Measurements from ENCODE around the gene PPP6R2.

The PPP6R2 gene

DNA sequence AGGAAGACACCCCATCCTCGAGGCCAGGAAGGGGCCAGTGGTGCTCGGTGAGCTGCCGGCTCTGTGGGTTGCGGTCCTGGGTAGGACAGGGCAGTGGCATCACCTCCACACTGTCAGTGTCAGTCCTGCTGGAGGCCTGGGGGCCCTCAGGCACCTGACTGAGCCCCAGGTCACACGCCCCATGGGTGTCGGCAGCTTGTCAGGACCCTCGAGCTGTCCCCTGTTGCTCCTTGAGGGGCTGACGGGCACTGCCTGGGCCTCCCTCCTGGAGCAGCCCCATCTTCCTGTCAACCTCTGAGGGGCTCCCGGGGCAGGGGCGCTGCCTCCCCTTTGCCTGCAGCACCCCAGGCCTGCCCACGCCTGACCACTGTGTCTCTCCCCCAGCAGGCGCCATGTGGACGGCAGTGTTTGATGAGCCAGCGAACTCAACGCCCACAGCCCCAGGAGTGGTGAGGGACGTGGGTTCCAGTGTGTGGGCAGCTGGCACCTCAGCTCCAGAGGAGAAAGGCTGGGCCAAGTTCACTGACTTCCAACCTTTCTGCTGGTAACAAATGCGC is 96.3 kb downstream of the PPP6R2 start:
- H3K4me1 ChIP-seq (ENCODE audit: control extremely low read depth in 1 of 4, control insufficient read depth in 4 of 4, insufficient read depth in 4 of 4, low read length in 3 of 4): no peaks in the 10 kb centered on the region
- H3K27me3 ChIP-seq (replicated peaks in 2 of 5; ENCODE audit: control insufficient read depth in 4 of 5, insufficient read depth in 5 of 5, low read length in 4 of 5): no peaks in the 10 kb centered on the region
- H3K4me3 ChIP-seq (ENCODE audit: control insufficient read depth in 1 of 7, extremely low read depth in 1 of 7, insufficient read depth in 4 of 7, low read depth in 2 of 7, low read length in 6 of 7): no peak overlapping the region
- no peak for DNase-seq
- no peak overlapping the region for H3K27ac ChIP-seq (ENCODE audit: insufficient read depth in 1 of 2, low read depth in 1 of 2, low read length in 2 of 2, poor library complexity in 1 of 2, severe bottlenecking in 2 of 2)
- POLR2A ChIA-PET: no interaction called here
- CTCF ChIA-PET: interaction anchor here (1.0 to 1.4 kb wide), 5 partner anchors 11 to 52 kb away, joined by 3 to 7 read pairs (median 3); no protein-coding TSS in a partner anchor
- 95% methylated on average over 15 of the region's 17 CpGs for WGBS (ENCODE audit: insufficient coverage)
- H3K36me3 ChIP-seq (ENCODE audit: control insufficient read depth in 4 of 4, insufficient read depth in 4 of 4, low read length in 3 of 4): peaks cover 4 to 87% (median 55%) of the 10 kb centered on the region in 4 experiments
- H3K9me3 ChIP-seq (ENCODE audit: control extremely low read depth in 1 of 5, control insufficient read depth in 4 of 5, insufficient read depth in 2 of 5, low read depth in 1 of 5, low read length in 4 of 5): no peaks in the 10 kb centered on the region

DNA sequence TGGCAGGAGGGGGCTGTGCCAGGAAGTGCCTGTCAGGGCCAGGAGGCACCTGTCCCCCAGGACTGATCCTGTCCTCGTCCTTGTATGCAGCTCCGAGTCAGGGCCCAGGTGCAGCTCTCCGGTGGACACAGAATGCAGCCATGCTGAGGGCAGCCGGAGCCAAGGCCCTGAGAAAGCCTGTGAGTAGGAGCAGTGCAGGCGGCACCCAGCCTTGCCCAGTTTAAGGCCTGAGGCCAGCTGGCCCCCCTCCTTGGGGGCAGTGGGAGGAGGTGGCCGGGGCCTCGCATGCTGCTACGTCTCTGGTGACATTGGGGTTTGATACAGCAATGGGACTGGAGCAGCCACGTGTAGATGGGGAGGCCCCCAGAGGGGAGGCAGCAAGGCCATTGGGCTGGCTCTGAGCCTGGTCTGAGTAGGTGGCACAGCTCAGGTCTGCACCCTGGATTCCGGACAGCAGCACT is 96.8 kb downstream of the PPP6R2 start:
- no peak for DNase-seq
- no peaks in the 10 kb centered on the region for H3K27me3 ChIP-seq (replicated peaks in 2 of 5; ENCODE audit: control insufficient read depth in 4 of 5, insufficient read depth in 5 of 5, low read length in 4 of 5)
- H3K4me3 ChIP-seq (ENCODE audit: control insufficient read depth in 1 of 7, extremely low read depth in 1 of 7, insufficient read depth in 4 of 7, low read depth in 2 of 7, low read length in 6 of 7): no peak overlapping the region
- H3K36me3 ChIP-seq (ENCODE audit: control insufficient read depth in 4 of 4, insufficient read depth in 4 of 4, low read length in 3 of 4): peaks cover 4 to 88% (median 54%) of the 10 kb centered on the region in 4 experiments
- ChIA-PET CTCF (interaction anchor here (1.0 to 1.4 kb wide), 5 partner anchors 11 to 53 kb away, joined by 3 to 7 read pairs (median 3); no protein-coding TSS in a partner anchor), POLR2A (no interaction called here)
- H3K9me3 ChIP-seq (ENCODE audit: control extremely low read depth in 1 of 5, control insufficient read depth in 4 of 5, insufficient read depth in 2 of 5, low read depth in 1 of 5, low read length in 4 of 5): no peaks in the 10 kb centered on the region
- WGBS (ENCODE audit: insufficient coverage): 92% methylated on average over 9 of the region's 10 CpGs
- no peak overlapping the region for H3K27ac ChIP-seq (ENCODE audit: insufficient read depth in 1 of 2, low read depth in 1 of 2, low read length in 2 of 2, poor library complexity in 1 of 2, severe bottlenecking in 2 of 2)
- H3K4me1 ChIP-seq (ENCODE audit: control extremely low read depth in 1 of 4, control insufficient read depth in 4 of 4, insufficient read depth in 4 of 4, low read length in 3 of 4): peaks cover 0 to 4% (median 2%) of the 10 kb centered on the region in 4 experiments

DNA sequence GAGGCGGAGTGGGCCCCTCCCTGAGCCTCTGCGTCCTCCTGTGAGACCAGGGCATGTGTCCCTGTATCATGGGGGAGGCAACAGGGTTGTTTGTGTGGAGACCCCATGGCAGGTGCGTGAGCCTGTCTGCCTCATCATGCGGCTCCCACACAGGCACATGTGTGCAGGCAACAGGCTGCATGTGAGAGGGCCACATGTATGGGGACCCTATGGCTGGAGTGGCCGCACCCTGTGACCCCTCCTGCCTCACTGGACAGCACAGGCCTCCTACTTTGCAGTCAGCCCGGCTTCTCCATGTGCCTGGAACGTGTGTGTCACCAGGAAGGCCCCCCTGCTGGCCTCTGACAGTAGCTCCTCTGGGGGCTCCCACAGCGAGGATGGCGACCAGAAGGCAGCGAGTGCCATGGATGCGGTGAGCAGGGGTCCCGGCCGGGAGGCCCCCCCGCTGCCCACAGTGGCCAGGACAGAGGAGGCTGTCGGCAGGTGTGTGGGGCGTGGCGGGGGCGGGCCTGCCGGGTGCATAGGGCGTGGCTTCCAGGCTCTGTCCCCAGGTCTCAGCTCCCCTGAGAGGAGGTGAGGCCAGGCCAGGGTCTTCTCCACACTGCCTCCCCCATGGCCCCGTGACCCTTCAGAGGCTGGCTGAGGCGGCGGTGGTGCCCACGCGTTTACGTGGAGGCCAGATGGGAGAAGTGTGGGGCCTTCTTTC is 97.6 kb downstream of the PPP6R2 start:
- ChIA-PET POLR2A (no interaction called here), CTCF (interaction anchor here (0.5 to 1.4 kb wide), 4 partner anchors 10 to 43 kb away, joined by 3 to 4 read pairs (median 3); no protein-coding TSS in a partner anchor)
- Histone ChIP-seq H3K27ac (ENCODE audit: insufficient read depth in 1 of 2, low read depth in 1 of 2, low read length in 2 of 2, poor library complexity in 1 of 2, severe bottlenecking in 2 of 2) (no peak overlapping the region), H3K4me1 (ENCODE audit: control extremely low read depth in 1 of 4, control insufficient read depth in 4 of 4, insufficient read depth in 4 of 4, low read length in 3 of 4) (peaks cover 0 to 12% (median 6%) of the 10 kb centered on the region in 4 experiments), H3K4me3 (ENCODE audit: control insufficient read depth in 1 of 7, extremely low read depth in 1 of 7, insufficient read depth in 4 of 7, low read depth in 2 of 7, low read length in 6 of 7) (no peak overlapping the region), H3K36me3 (ENCODE audit: control insufficient read depth in 4 of 4, insufficient read depth in 4 of 4, low read length in 3 of 4) (peaks cover 4 to 88% (median 52%) of the 10 kb centered on the region in 4 experiments), H3K9me3 (ENCODE audit: control extremely low read depth in 1 of 5, control insufficient read depth in 4 of 5, insufficient read depth in 2 of 5, low read depth in 1 of 5, low read length in 4 of 5) (no peaks in the 10 kb centered on the region), H3K27me3 (replicated peaks in 2 of 5; ENCODE audit: control insufficient read depth in 4 of 5, insufficient read depth in 5 of 5, low read length in 4 of 5) (no peaks in the 10 kb centered on the region)
- DNase-seq: no peak
- WGBS (ENCODE audit: insufficient coverage): 93% methylated on average over 17 of the region's 26 CpGs

DNA sequence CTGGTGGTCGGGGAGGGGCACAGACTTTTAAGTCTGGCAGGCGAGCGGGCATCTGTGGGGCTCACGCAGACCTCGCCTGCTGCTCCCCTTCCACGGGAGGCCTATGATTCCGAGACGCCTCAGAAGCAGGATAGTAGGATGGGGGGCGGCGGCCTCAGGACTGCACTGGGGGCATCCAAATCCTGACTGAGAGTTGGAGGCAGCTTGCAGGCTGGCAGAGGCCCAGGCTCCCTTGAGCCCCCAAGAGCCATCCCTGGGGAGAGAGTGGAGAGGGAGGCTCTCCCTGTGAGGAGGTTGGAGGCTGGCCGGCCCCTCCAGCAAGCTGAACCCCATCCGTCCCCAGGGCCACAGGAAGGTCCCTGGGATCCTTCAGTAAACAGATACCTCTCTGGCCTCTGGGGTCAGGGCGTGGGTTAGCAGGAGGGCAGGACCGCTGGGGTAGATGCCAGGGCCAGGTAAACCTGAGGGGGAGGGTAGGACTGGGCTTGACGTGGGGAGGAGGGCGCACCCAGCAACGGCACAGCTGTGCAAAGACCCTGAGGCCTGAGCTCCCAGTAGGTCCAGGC is 98.4 kb downstream of the PPP6R2 start:
- 94% methylated on average over 11 of the region's 17 CpGs for WGBS (ENCODE audit: insufficient coverage)
- no peak for DNase-seq
- H3K27ac ChIP-seq (ENCODE audit: insufficient read depth in 1 of 2, low read depth in 1 of 2, low read length in 2 of 2, poor library complexity in 1 of 2, severe bottlenecking in 2 of 2): no peak overlapping the region

DNA sequence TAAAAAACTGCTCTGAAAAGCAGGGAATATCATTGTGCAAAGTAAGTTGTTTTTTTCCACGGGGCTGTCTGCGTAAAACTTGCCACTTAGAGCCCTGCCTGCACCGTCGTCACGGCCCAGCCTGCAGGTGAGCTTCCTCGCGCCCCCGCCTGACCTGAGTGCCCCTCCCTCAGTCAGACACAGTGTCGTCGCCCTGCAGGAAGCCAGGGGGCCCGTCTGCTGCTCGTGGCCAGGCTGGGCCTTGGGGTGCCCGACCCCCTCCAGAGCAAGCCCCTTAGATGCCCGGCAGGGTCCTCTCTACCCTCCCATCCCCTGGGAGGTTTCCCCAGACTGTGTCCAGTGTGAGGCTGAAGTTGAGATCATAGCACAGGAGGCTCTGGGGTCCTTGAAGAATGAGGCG is 100.1 kb downstream of the PPP6R2 start:
- H3K4me1 ChIP-seq (ENCODE audit: control extremely low read depth in 1 of 4, control insufficient read depth in 4 of 4, insufficient read depth in 4 of 4, low read length in 3 of 4): peaks cover 0 to 15% (median 7%) of the 10 kb centered on the region in 4 experiments
- H3K4me3 ChIP-seq (ENCODE audit: control insufficient read depth in 1 of 7, extremely low read depth in 1 of 7, insufficient read depth in 4 of 7, low read depth in 2 of 7, low read length in 6 of 7): no peak overlapping the region
- H3K9me3 ChIP-seq (ENCODE audit: control extremely low read depth in 1 of 5, control insufficient read depth in 4 of 5, insufficient read depth in 2 of 5, low read depth in 1 of 5, low read length in 4 of 5): no peaks in the 10 kb centered on the region
- POLR2A ChIA-PET: no interaction called here
- WGBS (ENCODE audit: insufficient coverage): 89% methylated on average over 15 of the region's 15 CpGs
- DNase-seq: no peak
- no peaks in the 10 kb centered on the region for H3K27me3 ChIP-seq (replicated peaks in 2 of 5; ENCODE audit: control insufficient read depth in 4 of 5, insufficient read depth in 5 of 5, low read length in 4 of 5)
- no peak overlapping the region for H3K27ac ChIP-seq (ENCODE audit: insufficient read depth in 1 of 2, low read depth in 1 of 2, low read length in 2 of 2, poor library complexity in 1 of 2, severe bottlenecking in 2 of 2)
- CTCF ChIA-PET: interaction anchor here (2.7 kb wide), 1 partner anchor 11 kb away, joined by 8 read pairs; no protein-coding TSS in a partner anchor
- peaks cover 3 to 87% (median 56%) of the 10 kb centered on the region in 4 experiments for H3K36me3 ChIP-seq (ENCODE audit: control insufficient read depth in 4 of 4, insufficient read depth in 4 of 4, low read length in 3 of 4)

More for the DNA sequence above, 98.4 kb downstream of the PPP6R2 start:
- Histone ChIP-seq H3K9me3 (ENCODE audit: control extremely low read depth in 1 of 5, control insufficient read depth in 4 of 5, insufficient read depth in 2 of 5, low read depth in 1 of 5, low read length in 4 of 5) (no peaks in the 10 kb centered on the region), H3K4me3 (ENCODE audit: control insufficient read depth in 1 of 7, extremely low read depth in 1 of 7, insufficient read depth in 4 of 7, low read depth in 2 of 7, low read length in 6 of 7) (no peak overlapping the region), H3K27me3 (replicated peaks in 2 of 5; ENCODE audit: control insufficient read depth in 4 of 5, insufficient read depth in 5 of 5, low read length in 4 of 5) (no peaks in the 10 kb centered on the region), H3K4me1 (ENCODE audit: control extremely low read depth in 1 of 4, control insufficient read depth in 4 of 4, insufficient read depth in 4 of 4, low read length in 3 of 4) (peaks cover 0 to 15% (median 7%) of the 10 kb centered on the region in 4 experiments), H3K36me3 (ENCODE audit: control insufficient read depth in 4 of 4, insufficient read depth in 4 of 4, low read length in 3 of 4) (peaks cover 4 to 88% (median 53%) of the 10 kb centered on the region in 4 experiments)
- ChIA-PET CTCF (interaction anchor here (0.9 to 1.3 kb wide), 3 partner anchors 9 to 38 kb away, joined by 3 to 4 read pairs (median 3); no protein-coding TSS in a partner anchor), POLR2A (no interaction called here)

DNA sequence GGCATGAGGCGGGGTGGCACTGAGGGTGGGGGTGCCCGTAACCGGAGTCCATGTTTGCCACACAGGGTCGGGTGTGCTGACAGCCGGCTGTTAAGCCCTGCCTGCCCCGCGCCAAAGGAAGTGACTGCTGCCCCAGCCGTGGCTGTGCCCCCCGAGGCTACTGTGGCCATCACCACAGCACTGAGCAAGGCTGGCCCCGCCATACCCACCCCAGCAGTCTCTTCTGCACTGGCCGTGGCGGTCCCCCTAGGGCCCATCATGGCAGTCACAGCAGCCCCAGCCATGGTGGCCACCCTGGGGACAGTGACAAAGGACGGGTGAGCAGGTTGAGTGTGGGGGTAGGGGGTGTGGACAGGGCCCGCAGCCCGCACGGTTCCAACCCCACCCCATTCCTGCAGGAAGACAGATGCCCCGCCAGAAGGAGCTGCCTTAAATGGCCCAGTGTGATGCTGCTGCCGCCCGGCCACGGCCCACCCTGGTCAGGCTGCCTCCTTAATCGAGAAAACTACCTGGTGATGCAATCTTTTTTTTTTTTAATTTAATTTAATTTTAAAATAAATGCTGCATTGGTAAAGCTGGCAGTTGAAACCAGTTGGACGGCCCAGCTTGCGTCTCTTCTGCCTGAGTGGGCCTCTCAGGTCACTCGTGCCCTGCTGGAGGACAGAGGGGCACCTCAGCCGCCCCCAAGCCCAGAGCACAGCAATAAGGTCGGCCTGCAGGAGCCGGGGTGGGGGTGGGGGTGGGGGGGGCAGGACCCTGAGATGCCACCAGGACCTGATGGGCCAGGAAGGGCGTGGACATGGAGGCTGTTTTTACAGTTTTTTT is 100.9 kb downstream of the PPP6R2 start:
- H3K27ac ChIP-seq (ENCODE audit: insufficient read depth in 1 of 2, low read depth in 1 of 2, low read length in 2 of 2, poor library complexity in 1 of 2, severe bottlenecking in 2 of 2): no peak overlapping the region
- 89% methylated on average over 13 of the region's 28 CpGs for WGBS (ENCODE audit: insufficient coverage)
- peaks cover 2 to 87% (median 56%) of the 10 kb centered on the region in 4 experiments for H3K36me3 ChIP-seq (ENCODE audit: control insufficient read depth in 4 of 4, insufficient read depth in 4 of 4, low read length in 3 of 4)
- no peaks in the 10 kb centered on the region for H3K9me3 ChIP-seq (ENCODE audit: control extremely low read depth in 1 of 5, control insufficient read depth in 4 of 5, insufficient read depth in 2 of 5, low read depth in 1 of 5, low read length in 4 of 5)
- CTCF ChIA-PET: interaction anchor here (1.0 to 2.7 kb wide), 2 partner anchors 10 to 82 kb away, joined by 3 to 8 read pairs; no protein-coding TSS in a partner anchor
- POLR2A ChIA-PET: interaction anchor here (0.6 to 1.7 kb wide), 3 partner anchors 13 to 47 kb away, joined by 3 to 5 read pairs (median 5); no protein-coding TSS in a partner anchor
- no peaks in the 10 kb centered on the region for H3K27me3 ChIP-seq (replicated peaks in 2 of 5; ENCODE audit: control insufficient read depth in 4 of 5, insufficient read depth in 5 of 5, low read length in 4 of 5)
- no peak for DNase-seq
- no peak overlapping the region for H3K4me3 ChIP-seq (ENCODE audit: control insufficient read depth in 1 of 7, extremely low read depth in 1 of 7, insufficient read depth in 4 of 7, low read depth in 2 of 7, low read length in 6 of 7)
- peaks cover 0 to 15% (median 7%) of the 10 kb centered on the region in 4 experiments for H3K4me1 ChIP-seq (ENCODE audit: control extremely low read depth in 1 of 4, control insufficient read depth in 4 of 4, insufficient read depth in 4 of 4, low read length in 3 of 4)
